NOMO-1 treated with dmso at 0.1 percent for 144 hours (cell line): ENCODE results near the gene LRP1.

ENCODE experiments used
- DNase-seq: peaks from one replicate; lab custom pipeline; 2025; ENCODE audit not compliant: unreplicated experiment; lab: John Stamatoyannopoulos, UW

The LRP1 gene

DNA sequence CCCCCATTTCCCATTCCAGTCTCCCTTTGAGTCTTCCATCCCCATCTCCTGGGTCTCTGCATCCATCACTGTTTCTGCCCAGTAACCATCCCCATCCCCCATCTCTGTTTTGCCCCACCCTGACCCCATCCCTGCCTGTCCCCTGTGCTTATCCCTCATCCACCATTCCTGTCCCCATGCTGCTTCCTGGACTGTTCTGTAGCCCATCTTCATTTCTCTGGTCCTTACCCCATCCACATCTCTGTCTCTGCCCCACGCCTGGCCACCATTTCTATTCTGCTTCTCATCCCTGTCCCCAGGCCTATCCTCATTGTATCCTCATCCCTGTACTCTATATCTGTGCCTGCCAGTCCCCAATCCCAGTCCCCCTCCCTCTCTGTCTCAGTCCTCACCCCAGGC is 92.5 kb downstream of the LRP1 start:
- DNase-seq: no peak

DNA sequence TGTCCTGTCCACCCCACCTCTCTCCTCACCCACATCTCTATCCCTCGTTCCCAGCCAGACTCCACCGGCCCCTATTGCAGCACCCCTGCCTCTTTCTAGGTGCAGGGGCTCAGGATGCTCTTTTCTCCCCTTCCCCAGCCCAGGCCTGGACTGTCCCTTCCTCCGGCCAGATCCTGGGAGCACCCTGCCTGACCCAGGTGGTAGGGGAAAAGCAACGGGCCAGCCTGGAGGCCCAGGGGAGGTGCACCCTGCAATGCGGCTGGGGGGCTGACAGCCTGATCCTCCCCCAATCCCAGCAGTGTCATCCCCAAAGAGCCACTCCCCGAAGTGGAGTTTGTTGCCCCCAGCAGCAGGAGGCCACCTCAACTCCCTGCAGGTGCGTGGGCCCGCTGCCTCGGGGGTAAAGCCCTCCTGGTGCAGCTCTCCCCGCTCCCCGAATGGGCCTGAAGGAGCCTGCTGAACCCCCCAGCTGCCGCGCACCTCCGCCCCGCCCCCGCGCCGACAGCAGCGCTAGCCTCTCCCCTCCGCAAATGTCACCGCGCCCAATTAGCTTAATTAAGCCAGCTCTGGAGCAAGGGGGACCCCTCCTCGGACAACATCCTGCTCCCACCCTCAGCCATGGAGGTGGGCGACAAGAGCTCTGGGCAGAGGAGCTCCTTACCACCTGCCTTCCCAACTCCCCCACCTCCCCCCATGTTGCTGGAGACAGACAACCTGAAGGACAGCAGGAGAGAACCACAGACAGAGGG is 93.1 kb downstream of the LRP1 start:
- no peak for DNase-seq

DNA sequence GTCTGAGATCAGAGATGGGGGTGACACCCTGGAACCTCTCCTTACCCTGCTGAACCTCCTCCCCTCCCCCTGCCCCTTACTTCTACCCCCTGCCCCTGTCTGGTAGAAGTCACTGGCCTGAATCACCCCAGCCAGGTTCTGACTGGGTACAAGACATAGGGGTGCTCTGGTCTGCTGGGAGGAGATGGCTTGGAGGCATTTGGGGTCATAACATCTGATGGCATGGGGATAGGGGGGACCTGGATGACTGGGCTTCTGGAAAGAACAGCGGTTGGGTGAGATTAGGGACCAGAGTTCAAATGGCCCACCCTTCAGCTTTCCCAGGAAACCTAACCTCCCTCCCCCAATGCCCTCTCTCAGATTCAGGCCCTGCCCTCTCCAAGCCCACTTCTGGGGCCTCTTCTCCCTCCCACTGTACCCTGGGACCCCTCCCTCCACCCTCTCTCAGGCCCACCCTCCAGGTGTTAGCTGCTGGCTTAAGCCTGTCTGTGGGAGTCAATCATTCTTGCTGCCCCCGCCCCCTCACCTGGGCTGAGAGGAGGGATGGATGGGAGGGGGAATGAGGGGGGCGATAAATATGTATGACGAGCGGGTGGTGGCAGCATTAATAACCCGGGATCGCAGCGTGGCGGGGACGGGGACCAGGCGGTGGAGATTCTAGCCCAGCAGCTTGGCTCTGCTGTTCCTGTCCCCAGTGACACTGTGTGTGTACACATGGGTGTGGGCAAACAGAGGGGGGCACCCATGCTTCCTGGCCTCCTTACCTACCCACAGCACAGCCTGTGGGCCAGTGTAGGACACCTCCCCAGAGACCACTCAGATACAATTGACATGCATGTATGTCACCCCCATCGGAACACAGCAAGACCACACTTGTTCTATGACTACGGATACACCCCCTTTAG is 94.3 kb downstream of the LRP1 start:
- no peak for DNase-seq

DNA sequence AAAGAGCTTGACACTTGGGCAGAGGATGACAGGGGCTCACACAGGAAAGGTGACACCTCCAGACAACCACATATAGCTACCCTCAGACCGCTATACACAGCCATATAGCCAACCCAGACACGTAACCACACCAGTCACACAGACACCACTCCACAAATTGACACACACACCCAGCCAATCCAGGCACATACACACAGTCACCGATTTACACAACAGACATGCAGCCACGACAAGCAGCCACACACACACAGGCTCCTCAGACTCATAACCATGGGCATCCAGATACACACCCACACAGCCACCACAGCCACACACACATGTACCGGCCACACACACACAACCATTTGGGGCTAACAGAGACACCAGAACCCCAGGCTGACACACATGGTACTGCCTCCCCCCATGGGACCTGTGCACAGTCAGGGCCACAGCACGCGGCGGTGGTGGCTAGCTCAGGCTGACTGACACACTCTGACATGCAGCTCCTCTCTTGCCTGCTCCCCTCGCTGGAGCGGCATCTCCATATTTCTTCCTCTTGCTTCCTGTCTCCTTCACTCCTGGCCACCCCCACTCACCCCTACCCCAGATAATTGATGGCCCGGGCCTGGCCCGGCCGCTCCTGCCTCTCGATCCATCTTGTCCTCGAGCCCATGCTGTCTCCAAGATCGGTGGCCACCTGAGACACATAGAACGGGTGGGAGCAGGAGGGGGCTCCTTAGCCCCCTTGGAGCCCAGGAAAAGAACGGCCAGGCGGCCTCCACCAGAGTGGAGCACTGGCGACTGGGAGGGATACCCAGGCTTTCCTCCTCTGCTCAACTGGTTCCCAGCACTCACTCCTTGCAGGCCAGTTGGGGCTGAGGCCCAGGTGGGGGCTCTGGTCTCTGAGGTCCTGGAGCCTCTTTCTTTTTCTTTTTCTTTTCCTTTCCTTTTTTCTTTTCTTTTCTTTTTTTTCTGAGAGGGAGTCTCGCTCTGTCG is 95.2 kb downstream of the LRP1 start:
- DNase-seq: no peak

DNA sequence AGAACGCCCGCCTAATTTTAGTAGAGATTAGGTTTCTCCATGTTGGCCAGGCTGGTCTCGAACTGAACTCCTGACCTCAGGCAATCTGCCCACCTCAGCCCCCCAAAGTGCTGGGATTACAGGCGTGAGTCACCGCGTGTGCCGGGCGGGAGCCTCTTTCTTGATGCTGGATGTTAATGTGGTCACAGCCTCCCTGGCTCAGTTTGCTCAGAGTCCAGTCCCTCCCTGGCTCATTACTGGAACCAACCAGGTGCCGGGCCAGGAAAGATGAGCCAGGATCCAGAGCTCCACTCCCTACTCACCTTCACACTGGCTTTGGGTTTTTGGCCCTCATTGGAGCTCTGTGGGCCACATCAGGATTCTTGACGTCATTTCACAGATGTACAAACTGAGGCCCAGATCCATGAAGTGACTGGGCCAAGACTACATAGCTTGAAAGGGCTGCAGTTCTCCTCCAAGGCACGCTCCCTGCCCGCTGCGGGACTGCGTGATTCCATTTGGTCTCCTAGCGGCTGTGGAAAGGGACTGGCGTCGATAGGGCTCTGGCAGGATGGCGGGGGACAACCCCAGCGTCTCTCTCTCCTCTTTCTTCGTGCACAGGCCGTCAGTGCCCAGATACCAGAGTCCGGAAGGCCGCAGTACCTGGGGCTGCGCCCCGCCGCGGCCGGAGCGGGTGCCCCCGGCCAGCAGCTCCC is 96.1 kb downstream of the LRP1 start:
- DNase-seq: no peak

DNA sequence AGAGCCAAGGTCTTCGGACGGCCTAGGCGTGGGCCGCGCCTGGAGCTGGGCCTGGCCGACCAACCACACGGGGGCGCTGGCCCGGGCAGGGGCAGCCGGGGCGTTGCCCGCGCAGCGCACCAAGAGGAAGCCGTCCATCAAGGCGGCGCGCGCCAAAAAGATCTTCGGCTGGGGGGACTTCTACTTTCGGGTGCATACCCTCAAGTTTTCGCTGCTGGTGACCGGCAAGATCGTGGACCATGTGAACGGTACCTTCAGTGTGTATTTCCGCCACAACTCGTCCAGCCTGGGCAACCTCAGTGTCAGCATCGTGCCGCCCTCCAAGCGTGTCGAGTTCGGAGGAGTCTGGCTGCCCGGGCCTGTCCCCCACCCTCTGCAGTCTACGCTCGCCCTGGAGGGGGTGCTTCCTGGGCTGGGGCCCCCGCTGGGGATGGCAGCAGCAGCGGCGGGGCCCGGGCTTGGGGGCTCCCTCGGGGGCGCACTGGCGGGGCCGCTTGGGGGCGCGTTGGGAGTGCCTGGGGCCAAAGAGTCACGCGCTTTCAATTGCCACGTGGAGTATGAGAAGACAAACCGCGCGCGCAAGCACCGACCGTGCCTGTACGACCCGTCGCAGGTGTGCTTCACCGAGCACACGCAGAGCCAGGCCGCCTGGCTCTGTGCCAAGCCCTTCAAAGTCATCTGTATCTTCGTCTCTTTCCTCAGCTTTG is 96.8 kb downstream of the LRP1 start:
- peak; percentile 47 for DNase-seq

DNA sequence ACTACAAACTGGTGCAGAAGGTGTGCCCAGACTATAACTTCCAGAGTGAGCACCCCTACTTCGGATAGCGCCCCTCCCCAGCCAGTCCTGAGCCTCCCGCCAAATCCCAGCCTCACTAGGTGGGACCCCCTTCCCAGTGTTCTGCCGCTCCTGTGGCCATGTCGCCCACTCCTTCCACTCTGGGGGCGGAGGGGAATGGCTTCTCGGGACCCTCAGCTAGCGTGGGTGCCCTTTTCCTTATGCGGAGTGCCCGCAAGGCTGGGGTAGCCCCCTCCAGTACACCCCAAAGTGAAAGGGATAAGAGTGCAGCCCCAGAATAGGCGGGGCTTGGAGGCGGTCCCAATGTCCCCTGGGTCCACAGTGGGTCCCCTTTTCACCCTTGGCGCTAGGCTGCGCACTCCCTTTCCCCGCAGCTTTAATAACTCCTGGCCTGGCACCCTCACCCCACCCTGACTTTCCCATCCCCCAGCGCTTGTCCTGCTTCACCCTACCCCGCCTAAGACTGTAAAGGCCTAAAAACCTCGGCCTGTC is 97.5 kb downstream of the LRP1 start:
- no peak for DNase-seq

DNA sequence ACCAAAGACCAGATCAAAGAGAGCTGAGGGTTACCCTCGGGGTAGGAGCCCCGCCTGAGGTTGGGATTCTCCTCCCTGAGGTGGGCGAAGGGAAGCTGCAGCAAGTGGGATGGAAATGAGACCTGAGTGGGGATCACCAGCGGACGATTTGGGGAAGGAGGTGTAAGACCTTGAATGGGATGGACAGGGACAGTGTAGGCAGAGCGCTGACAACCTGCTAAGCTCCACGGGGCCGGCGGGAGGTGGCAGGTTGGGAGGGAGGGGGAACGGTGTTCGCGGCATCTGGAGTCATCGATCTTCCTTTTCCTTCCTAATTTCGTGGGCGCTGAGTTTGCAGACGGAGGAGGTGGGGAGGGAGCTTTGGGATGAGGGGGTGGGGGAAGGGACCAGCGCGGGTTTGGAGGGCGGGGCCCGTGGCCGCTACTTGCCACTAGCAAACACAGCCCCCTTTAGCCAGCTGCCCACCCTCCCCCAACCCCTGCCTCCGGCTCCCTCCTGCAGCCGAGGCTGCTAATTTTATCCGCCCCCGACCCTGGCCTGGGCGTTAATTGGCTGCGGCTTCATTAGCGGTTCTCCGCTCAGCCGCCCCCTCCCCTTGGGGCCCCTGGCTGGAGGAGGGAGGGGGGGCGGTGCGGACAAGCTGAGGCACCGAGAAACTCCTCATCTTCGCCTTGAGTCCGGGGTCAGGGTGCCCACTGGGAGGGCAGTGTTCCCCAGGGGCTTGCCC is 98.5 kb downstream of the LRP1 start:
- no peak for DNase-seq

DNA sequence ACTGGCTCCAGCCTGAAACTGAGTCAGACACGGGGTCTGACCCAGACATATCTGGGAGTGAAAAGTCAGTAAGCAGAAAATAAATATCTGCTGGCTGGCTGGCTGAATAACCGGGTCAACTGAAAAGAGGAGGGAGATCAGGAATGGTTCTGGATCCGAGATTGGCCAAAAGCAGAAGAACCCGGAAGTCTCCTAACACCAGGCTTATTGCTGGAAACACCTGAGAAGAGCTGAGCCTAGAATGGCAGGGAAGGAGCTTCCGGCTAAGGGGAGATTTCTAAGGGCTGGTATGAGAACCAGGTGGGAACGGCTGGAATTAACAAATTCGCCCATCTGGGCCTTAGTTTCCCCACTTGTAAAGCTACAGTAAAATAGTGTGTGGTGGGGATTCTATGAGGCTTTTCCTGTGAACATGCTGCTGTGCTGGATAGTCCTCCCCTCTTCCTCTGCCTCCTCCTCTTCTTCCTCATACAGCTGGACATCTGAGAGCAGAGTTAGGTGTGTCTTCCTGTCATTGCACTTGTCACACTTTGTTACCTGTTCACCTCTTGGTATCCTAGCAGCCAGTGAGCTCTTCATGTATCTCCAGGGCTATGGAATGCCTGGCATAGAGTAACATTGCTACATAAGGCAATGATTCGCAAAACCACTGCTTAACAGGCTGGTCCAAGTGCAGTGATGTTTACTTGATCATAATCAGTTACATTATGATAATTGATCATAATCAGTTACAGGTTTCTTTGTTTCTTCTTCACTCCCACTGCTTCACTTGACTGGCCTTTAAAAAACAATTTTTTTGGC is 99.2 kb downstream of the LRP1 start:
- DNase-seq: no peak

DNA sequence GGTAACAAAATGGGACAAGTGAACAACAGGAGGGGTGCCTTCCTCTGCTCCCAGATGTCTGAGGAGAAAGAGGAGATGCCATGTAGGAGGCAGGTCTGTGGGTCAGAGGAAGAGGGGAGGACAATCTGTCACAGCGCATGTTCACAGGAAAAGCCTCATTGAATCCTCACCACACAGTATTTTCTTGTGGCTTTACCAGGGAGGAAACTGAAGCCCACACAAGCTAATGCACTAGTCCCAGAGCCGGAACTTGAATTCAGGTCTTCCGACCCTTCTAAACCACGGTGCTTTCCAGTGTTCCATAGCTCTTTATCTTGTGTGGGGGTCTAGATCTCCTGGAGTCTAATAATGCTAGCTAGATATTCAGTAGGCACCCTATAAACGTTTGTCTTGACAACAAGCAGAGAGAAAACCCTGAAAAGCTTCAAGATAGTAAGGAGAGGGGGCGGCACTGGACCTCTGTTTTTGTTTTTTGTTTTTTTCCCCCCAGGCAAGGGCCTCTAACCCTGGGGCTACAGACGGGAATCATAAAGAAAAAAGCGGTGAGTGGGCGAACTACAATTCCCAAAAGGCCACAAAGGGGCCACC is 100.9 kb downstream of the LRP1 start:
- no peak for DNase-seq

DNA sequence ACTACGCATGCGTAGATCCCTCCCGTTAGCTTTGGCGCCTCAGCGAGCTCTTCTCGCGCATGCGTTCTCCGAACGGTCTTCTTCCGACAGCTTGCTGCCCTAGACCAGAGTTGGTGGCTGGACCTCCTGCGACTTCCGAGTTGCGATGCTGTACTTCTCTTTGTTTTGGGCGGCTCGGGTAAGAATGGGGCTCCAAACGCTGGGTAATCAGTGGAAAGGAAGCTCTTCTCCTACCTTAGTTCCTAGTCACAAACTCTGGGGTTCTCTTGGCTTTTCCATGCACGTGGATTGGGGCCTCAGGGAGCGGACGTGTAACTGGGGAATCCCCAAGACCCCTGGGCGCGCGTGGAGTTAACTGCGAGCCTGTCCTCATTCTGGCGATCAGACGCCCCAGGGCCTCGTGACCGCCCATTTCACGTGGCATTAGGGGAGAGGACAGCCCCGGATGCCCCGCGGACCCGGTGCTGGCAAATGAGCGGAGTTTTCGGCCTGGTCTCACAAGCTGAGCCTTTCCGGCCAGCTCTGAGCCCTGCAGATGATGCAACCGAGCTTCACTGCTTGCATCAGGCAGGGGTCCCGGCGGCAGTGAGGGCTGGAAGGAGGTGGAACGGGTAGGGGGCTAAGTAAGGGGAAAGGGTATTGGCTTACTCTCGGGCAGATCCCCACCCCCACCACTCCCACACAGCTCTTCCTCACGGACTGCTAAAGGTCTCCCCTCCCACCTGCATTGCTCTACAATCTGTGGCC is 101.5 kb downstream of the LRP1 start, which contains the start of gene SHMT2:
Gene SHMT2, plus strand, starts transcription at position 78 of the 747 bp plus-strand sequence. Its CDS starts 68 bp downstream, at position 146.
- DNase-seq: peak; percentile 91

DNA sequence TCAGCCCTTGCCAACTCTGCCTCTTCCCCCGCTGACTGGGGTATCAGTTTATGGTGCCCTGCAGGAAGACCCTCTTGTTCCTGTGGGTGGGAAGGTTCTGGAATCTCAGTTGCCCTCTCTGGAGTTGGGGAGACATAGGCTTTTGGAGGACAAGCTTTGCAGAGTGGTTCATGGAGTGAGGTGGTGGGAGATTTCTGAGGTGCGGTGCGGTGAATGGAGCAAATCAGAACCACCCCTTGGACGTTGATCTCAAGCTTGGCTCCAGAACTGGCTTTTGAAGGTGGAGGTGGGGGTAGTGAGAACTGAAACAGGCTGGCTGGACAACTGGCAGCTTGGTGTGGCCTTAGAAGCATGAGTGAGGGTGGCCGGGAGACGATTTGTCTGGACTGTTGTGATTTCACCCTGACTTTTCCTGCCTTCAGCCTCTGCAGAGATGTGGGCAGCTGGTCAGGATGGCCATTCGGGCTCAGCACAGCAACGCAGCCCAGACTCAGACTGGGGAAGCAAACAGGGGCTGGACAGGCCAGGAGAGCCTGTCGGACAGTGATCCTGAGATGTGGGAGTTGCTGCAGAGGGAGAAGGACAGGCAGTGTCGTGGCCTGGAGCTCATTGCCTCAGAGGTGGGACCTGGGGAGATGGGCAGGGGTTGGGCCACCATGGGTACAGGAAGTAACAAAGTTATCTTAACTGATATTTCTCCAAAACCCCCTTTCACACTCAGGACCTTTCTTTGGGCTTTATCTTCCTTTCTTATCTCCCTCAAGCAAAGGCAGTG is 102.3 kb downstream of the LRP1 start:
- DNase-seq: no peak

DNA sequence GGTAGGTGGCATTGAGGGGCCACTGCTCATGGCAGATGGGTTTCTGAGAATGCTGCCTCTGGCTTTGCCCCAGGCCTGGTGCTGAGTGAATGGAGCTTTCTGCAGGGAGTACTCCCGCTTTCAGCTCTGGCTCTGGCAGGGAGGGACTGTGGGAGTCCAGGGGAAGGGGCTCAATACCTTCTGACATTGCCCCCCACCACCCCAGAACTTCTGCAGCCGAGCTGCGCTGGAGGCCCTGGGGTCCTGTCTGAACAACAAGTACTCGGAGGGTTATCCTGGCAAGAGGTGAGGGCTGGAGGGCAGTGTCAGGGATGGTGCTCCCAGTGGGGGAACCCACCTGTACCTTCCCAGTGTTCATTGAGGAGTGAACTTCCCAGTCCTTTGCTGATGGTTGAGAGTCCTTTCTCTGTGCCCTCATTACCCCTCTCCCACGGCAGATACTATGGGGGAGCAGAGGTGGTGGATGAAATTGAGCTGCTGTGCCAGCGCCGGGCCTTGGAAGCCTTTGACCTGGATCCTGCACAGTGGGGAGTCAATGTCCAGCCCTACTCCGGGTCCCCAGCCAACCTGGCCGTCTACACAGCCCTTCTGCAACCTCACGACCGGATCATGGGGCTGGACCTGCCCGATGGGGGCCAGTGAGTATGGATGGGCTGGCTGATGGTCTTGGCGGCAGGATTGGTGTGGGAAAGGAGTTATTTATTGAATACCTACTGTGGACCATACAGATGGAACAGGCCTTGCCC is 103.2 kb downstream of the LRP1 start:
- no peak for DNase-seq

DNA sequence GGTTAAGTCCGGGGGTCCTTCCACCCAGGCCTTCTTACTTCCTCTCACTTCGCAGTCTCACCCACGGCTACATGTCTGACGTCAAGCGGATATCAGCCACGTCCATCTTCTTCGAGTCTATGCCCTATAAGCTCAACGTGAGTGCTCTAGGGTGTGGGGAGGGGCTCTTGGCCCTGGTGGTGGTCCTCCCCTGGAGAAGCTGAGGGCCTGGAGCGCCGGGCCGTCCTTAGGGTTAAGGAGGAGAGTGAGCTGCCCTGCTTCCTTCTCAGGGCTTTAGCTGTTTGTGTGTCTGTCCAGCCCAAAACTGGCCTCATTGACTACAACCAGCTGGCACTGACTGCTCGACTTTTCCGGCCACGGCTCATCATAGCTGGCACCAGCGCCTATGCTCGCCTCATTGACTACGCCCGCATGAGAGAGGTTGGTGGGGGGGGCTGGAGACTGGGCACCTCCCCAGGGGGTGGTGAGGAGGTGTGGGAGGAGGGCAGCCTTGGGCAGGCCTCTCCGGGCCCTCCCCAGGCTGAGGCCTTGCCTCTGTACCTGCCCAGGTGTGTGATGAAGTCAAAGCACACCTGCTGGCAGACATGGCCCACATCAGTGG is 104.0 kb downstream of the LRP1 start:
- DNase-seq: no peak
